HEK293 (cell line): Measurements from ENCODE around the gene HES1.

Experiments used
- CTCF ChIA-PET: fragments of 350-600 bp; formaldehyde crosslinking; extraction: SDS; loops from one replicate; lab custom pipeline; 2021; ENCODE audit warnings: antibody characterized with exemption; lab: Yijun Ruan, JAX
- POLR2A ChIA-PET: fragments of 300-600 bp; formaldehyde crosslinking; extraction: SDS; loops from one replicate; lab custom pipeline; 2020; ENCODE audit warnings: antibody characterized with exemption, inconsistent platforms; lab: Yijun Ruan, JAX
- H3K27ac ChIP-seq: fragments of 200-500 bp; sonication (Bioruptor generic); 2 replicates; pipeline ENCODE4 v1.5.1; 2014; ENCODE audit warnings: low read depth, low read length, control low read depth, inconsistent platforms; ENCODE audit errors: extremely low read depth
- H3K36me3 ChIP-seq, 2 experiments: fragments of 200-500 bp in 1 of 2; sonication (Bioruptor generic) in 1 of 2; 1 replicate in 1 of 2; 2 replicates in 1 of 2; pipeline ENCODE4 v1.5.1; 2014 to 2017; ENCODE audit warnings: inconsistent platforms in 2 of 2, low read length in 2 of 2; ENCODE audit not compliant: control insufficient read depth in 2 of 2, insufficient read depth in 1 of 2
- H3K4me1 ChIP-seq: fragments of 200-500 bp; sonication (Bioruptor generic); 2 replicates; pipeline ENCODE4 v1.5.1; 2014; ENCODE audit warnings: mild to moderate bottlenecking, low read length, inconsistent platforms; ENCODE audit not compliant: control insufficient read depth, insufficient read depth
- H3K4me3 ChIP-seq: 2 replicates; pipeline ENCODE4 v1.5.1; 2011; ENCODE audit warnings: low read depth, mild to moderate bottlenecking, control low read depth, low read length, moderate library complexity
- H3K9me3 ChIP-seq: fragments of 200-500 bp; sonication (Bioruptor generic); 2 replicates; pipeline ENCODE4 v1.5.1; 2014; ENCODE audit warnings: low read depth, low read length, inconsistent platforms; ENCODE audit not compliant: control insufficient read depth, insufficient read depth
- BCL11A ChIP-seq: fragments of 450-650 bp; formaldehyde crosslinking; IDR thresholded peaks from 2 replicates; pipeline ENCODE4 v1.5.1; 2016; ENCODE audit warnings: low read depth, missing biosample characterization, missing genetic modification characterization
- EGR2 ChIP-seq: fragments of 450-650 bp; formaldehyde crosslinking; IDR thresholded peaks from 2 replicates; pipeline ENCODE4 v1.5.1; 2016; ENCODE audit warnings: low read depth, missing biosample characterization, missing genetic modification characterization
- GLIS1 ChIP-seq: fragments of 450-650 bp; formaldehyde crosslinking; IDR thresholded peaks from 2 replicates; pipeline ENCODE4 v1.5.1; 2016; ENCODE audit warnings: missing biosample characterization, missing genetic modification characterization
- GLIS2 ChIP-seq: fragments of 450-650 bp; formaldehyde crosslinking; IDR thresholded peaks from 2 replicates; pipeline ENCODE4 v1.5.1; 2016; ENCODE audit warnings: missing biosample characterization, missing genetic modification characterization
- HOXD13 ChIP-seq: sonication (generic); formaldehyde crosslinking; IDR thresholded peaks from 2 replicates; pipeline ENCODE4 v1.8.0; 2022; ENCODE audit warnings: missing genetic modification reagents, borderline replicate concordance
- IKZF3 ChIP-seq: fragments of 450-650 bp; IDR thresholded peaks from 2 replicates; pipeline ENCODE4 v1.5.0; 2018; ENCODE audit warnings: missing biosample characterization, mild to moderate bottlenecking, missing genetic modification characterization, moderate library complexity
- KLF9 ChIP-seq: fragments of 450-650 bp; formaldehyde crosslinking; IDR thresholded peaks from 2 replicates; pipeline ENCODE4 v1.5.1; 2016; ENCODE audit warnings: missing biosample characterization, missing genetic modification characterization, low read depth
- OVOL3 ChIP-seq: fragments of 450-650 bp; formaldehyde crosslinking; IDR thresholded peaks from 2 replicates; pipeline ENCODE4 v1.5.1; 2016; ENCODE audit warnings: missing biosample characterization, missing genetic modification characterization
- REST ChIP-seq: fragments of 450-650 bp; formaldehyde crosslinking; IDR thresholded peaks from 2 replicates; pipeline ENCODE4 v1.5.1; 2016; ENCODE audit warnings: missing biosample characterization, missing genetic modification characterization
- SP2 ChIP-seq: fragments of 450-650 bp; formaldehyde crosslinking; IDR thresholded peaks from 2 replicates; pipeline ENCODE4 v1.5.1; 2016; ENCODE audit warnings: missing biosample characterization, missing genetic modification characterization
- SP7 ChIP-seq: fragments of 450-650 bp; formaldehyde crosslinking; IDR thresholded peaks from 2 replicates; pipeline ENCODE4 v1.5.1; 2016; ENCODE audit warnings: missing biosample characterization, missing genetic modification characterization
- YY1 ChIP-seq: fragments of 450-650 bp; formaldehyde crosslinking; IDR thresholded peaks from 2 replicates; pipeline ENCODE4 v1.5.1; 2018; ENCODE audit warnings: missing biosample characterization, missing genetic modification characterization
- ZBTB8A ChIP-seq: fragments of 450-650 bp; formaldehyde crosslinking; IDR thresholded peaks from 2 replicates; pipeline ENCODE4 v1.5.1; 2016; ENCODE audit warnings: missing biosample characterization, missing genetic modification characterization
- ZEB2 ChIP-seq: fragments of 450-650 bp; formaldehyde crosslinking; IDR thresholded peaks from 2 replicates; pipeline ENCODE4 v1.5.1; 2016; ENCODE audit warnings: missing biosample characterization, missing genetic modification characterization
- ZIC2 ChIP-seq: fragments of 450-650 bp; formaldehyde crosslinking; IDR thresholded peaks from 2 replicates; pipeline ENCODE4 v1.5.1; 2016; ENCODE audit warnings: missing biosample characterization, missing genetic modification characterization
- ZNF10 ChIP-seq: fragments of 450-650 bp; formaldehyde crosslinking; IDR thresholded peaks from 2 replicates; pipeline ENCODE4 v1.5.1; 2017; ENCODE audit warnings: missing biosample characterization, missing genetic modification characterization
- ZNF146 ChIP-seq: fragments of 450-650 bp; formaldehyde crosslinking; IDR thresholded peaks from 2 replicates; pipeline ENCODE4 v1.5.1; 2016; ENCODE audit warnings: missing biosample characterization, missing genetic modification characterization
- ZNF174 ChIP-seq: fragments of 450-650 bp; formaldehyde crosslinking; IDR thresholded peaks from 2 replicates; pipeline ENCODE4 v1.5.0; 2017; ENCODE audit warnings: missing biosample characterization, mild to moderate bottlenecking, missing genetic modification characterization
- ZNF2 ChIP-seq: fragments of 450-650 bp; formaldehyde crosslinking; IDR thresholded peaks from 2 replicates; pipeline ENCODE4 v1.5.1; 2016; ENCODE audit warnings: missing biosample characterization, missing genetic modification characterization
- ZNF24 ChIP-seq: fragments of 450-650 bp; formaldehyde crosslinking; IDR thresholded peaks from 2 replicates; pipeline ENCODE4 v1.5.1; 2016; ENCODE audit warnings: missing biosample characterization, missing genetic modification characterization
- ZNF274 ChIP-seq, 2 experiments: fragments of 200-500 bp in 1 of 2; fragments of 450-650 bp in 1 of 2; sonication (Bioruptor generic) in 1 of 2; formaldehyde crosslinking in 1 of 2; IDR thresholded peaks; 2 replicates each; pipeline versions ENCODE4 v1.5.1 to v1.6.1; 2014 to 2016; ENCODE audit warnings: borderline replicate concordance in 1 of 2, inconsistent platforms in 1 of 2, low read length in 1 of 2, missing biosample characterization in 1 of 2, missing genetic modification characterization in 1 of 2
- ZNF335 ChIP-seq: fragments of 450-650 bp; formaldehyde crosslinking; conservative IDR thresholded peaks from 2 replicates; pipeline ENCODE4 v1.5.1; 2016; ENCODE audit warnings: missing biosample characterization, missing genetic modification characterization
- ZNF366 ChIP-seq: fragments of 450-650 bp; formaldehyde crosslinking; conservative IDR thresholded peaks from 2 replicates; pipeline ENCODE4 v1.5.1; 2016; ENCODE audit warnings: missing biosample characterization, missing genetic modification characterization
- ZNF394 ChIP-seq: fragments of 450-650 bp; formaldehyde crosslinking; IDR thresholded peaks from 2 replicates; pipeline ENCODE4 v1.5.1; 2016; ENCODE audit warnings: missing biosample characterization, missing genetic modification characterization, mild to moderate bottlenecking, moderate library complexity, borderline replicate concordance
- ZNF404 ChIP-seq: fragments of 450-650 bp; formaldehyde crosslinking; IDR thresholded peaks from 2 replicates; pipeline ENCODE4 v1.5.1; 2017; ENCODE audit warnings: missing biosample characterization, missing genetic modification characterization
- ZNF426 ChIP-seq: fragments of 450-650 bp; formaldehyde crosslinking; IDR thresholded peaks from 2 replicates; pipeline ENCODE4 v1.5.1; 2017; ENCODE audit warnings: missing biosample characterization, missing genetic modification characterization, mild to moderate bottlenecking, inconsistent platforms, moderate library complexity
- ZNF521 ChIP-seq: fragments of 450-650 bp; formaldehyde crosslinking; IDR thresholded peaks from 2 replicates; pipeline ENCODE4 v1.5.1; 2017; ENCODE audit warnings: missing biosample characterization, mild to moderate bottlenecking, missing genetic modification characterization
- ZNF558 ChIP-seq: fragments of 450-650 bp; formaldehyde crosslinking; IDR thresholded peaks from 2 replicates; pipeline ENCODE4 v1.5.1; 2016; ENCODE audit warnings: missing biosample characterization, missing genetic modification characterization
- ZNF560 ChIP-seq: fragments of 450-650 bp; formaldehyde crosslinking; IDR thresholded peaks from 2 replicates; pipeline ENCODE4 v1.5.1; 2017; ENCODE audit warnings: missing biosample characterization, missing genetic modification characterization, borderline replicate concordance
- ZNF629 ChIP-seq: fragments of 450-650 bp; formaldehyde crosslinking; IDR thresholded peaks from 2 replicates; pipeline ENCODE4 v1.5.1; 2017; ENCODE audit warnings: missing biosample characterization, missing genetic modification characterization
- ZNF76 ChIP-seq: fragments of 450-650 bp; formaldehyde crosslinking; IDR thresholded peaks from 2 replicates; pipeline ENCODE4; 2016; ENCODE audit warnings: low read depth, missing biosample characterization, missing genetic modification characterization, borderline replicate concordance
- TF ChIP-seq, protein P1 (sequence below): fragments of 450-650 bp; formaldehyde crosslinking; IDR thresholded peaks from 2 replicates; pipeline ENCODE4 v1.5.1; 2016; ENCODE audit warnings: missing biosample characterization, missing genetic modification characterization
- TF ChIP-seq, protein P2 (sequence below): fragments of 450-650 bp; formaldehyde crosslinking; IDR thresholded peaks from 2 replicates; pipeline ENCODE4 v1.5.1; 2016; ENCODE audit warnings: missing biosample characterization, missing genetic modification characterization

HES1 gene

DNA sequence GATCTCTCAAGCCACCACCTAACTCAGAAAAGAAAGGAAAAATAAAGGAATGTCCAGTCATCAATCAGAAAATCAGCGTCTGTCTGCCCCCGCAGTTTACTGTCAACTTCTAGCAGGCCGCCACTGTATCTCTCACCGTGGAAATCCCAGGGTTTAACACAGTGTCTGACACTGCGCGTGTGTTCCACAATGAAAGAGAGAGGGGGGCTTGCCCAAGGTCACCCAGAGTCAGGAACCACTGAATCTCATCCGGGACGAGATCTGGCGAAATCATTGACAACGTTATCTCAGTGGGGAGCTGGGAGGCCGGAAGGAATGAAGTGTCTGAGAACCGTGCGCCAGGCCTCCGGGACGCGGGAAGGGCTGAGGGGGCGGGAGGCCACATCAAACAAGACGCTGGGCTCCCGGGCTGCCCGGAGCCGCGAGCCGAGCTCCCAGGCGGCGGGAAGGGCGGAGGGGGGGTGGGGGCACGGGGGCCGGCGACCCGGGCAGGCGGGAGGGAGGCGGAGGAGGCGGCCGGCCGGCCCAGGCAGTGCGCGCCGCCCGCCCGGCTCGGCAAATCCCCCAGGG, 2.2 kb upstream of the HES1 start:
- H3K36me3 ChIP-seq, result peaks cover 5 to 22% of the 10 kb centered on the region in 2 experiments; a peak in 2 of 3 replicates
- H3K9me3 ChIP-seq, result no peaks in the 10 kb centered on the region
- CTCF ChIA-PET, result interaction anchor here (1.0 to 5.1 kb wide), 2 partner anchors 183 to 352 kb away, joined by 3 to 21 read pairs; no protein-coding TSS in a partner anchor
- POLR2A ChIA-PET, result interaction anchor here (0.6 to 9.5 kb wide), 7 partner anchors 63 to 352 kb away, joined by 3 to 145 read pairs (median 14); no protein-coding TSS in a partner anchor
- peak overlapping the region; percentile 98 for H3K27ac ChIP-seq
- peaks cover 12% of the 10 kb centered on the region for H3K4me1 ChIP-seq
- peak overlapping the region; percentile 30 for H3K4me3 ChIP-seq
- TF ChIP-seq, protein P1, sequence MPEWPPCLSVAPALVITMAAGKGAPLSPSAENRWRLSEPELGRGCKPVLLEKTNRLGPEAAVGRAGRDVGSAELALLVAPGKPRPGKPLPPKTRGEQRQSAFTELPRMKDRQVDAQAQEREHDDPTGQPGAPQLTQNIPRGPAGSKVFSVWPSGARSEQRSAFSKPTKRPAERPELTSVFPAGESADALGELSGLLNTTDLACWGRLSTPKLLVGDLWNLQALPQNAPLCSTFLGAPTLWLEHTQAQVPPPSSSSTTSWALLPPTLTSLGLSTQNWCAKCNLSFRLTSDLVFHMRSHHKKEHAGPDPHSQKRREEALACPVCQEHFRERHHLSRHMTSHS (tag by site-specific recombination), result no peak
- no peak for TF ChIP-seq ZNF146
- 0 out of 2 replicates have a peak, but pooled peaks have one; percentile 6 for TF ChIP-seq ZNF394 (tag by site-specific recombination)
- peak; percentile 74 for TF ChIP-seq SP7
- 0 out of 2 replicates have a peak, but pooled peaks have one; percentile 10 for TF ChIP-seq ZNF335
- TF ChIP-seq IKZF3 (tag by site-specific recombination), result peak; percentile 53; the same call in 1 of the 2 replicates
- TF ChIP-seq GLIS1, result peak; percentile 70
- TF ChIP-seq, protein P2, sequence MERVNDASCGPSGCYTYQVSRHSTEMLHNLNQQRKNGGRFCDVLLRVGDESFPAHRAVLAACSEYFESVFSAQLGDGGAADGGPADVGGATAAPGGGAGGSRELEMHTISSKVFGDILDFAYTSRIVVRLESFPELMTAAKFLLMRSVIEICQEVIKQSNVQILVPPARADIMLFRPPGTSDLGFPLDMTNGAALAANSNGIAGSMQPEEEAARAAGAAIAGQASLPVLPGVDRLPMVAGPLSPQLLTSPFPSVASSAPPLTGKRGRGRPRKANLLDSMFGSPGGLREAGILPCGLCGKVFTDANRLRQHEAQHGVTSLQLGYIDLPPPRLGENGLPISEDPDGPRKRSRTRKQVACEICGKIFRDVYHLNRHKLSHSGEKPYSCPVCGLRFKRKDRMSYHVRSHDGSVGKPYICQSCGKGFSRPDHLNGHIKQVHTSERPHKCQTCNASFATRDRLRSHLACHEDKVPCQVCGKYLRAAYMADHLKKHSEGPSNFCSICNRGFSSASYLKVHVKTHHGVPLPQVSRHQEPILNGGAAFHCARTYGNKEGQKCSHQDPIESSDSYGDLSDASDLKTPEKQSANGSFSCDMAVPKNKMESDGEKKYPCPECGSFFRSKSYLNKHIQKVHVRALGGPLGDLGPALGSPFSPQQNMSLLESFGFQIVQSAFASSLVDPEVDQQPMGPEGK (tag by site-specific recombination), result peak; percentile 21
- TF ChIP-seq BCL11A (tag by site-specific recombination), result no peak
- peak; percentile 59 for TF ChIP-seq ZNF366 (tag by site-specific recombination)
- TF ChIP-seq ZNF24 (tag by site-specific recombination), result peak; percentile 65; the same call in 1 of the 2 replicates
- 0 out of 2 replicates have a peak, but pooled peaks have one; percentile 3 for TF ChIP-seq YY1 (tag by site-specific recombination)
- TF ChIP-seq GLIS2 (tag by site-specific recombination), result peak; percentile 48
- 0 out of 2 replicates have a peak, but pooled peaks have one; percentile 20 for TF ChIP-seq KLF9 (tag by site-specific recombination)
- TF ChIP-seq ZBTB8A, result peak; percentile 54
- no peak for TF ChIP-seq OVOL3 (tag by site-specific recombination)
- TF ChIP-seq ZNF426, result no peak
- TF ChIP-seq ZNF2 (tag by site-specific recombination), result peak; percentile 49; the same call in 1 of the 2 replicates
- TF ChIP-seq ZNF560, result no peak
- peak; percentile 69 for TF ChIP-seq ZEB2 (tag by site-specific recombination)
- 0 out of 2 replicates have a peak, but pooled peaks have one; percentile 21 for TF ChIP-seq ZNF76
- no peak for TF ChIP-seq ZNF274 (IDR thresholded peaks at IDR 0.05; ENCODE audit: low read length)
- no peak for TF ChIP-seq ZNF274 (tag by site-specific recombination; IDR thresholded peaks at IDR 0.05; ENCODE audit: borderline replicate concordance)
- TF ChIP-seq ZNF404 (tag by site-specific recombination), result no peak
- TF ChIP-seq ZNF558, result peak; percentile 32; the same call in 1 of the 2 replicates
- no peak for TF ChIP-seq ZNF521
- TF ChIP-seq HOXD13 (CRISPR knock-in tag), result no peak
- peak; percentile 81 for TF ChIP-seq ZIC2 (tag by site-specific recombination)
- 0 out of 2 replicates have a peak, but pooled peaks have one; percentile 42 for TF ChIP-seq EGR2 (tag by site-specific recombination)
- no peak for TF ChIP-seq ZNF174 (tag by site-specific recombination)
- peak; percentile 57 for TF ChIP-seq ZNF629 (tag by site-specific recombination)
- TF ChIP-seq ZNF10 (tag by site-specific recombination), result no peak
- 0 out of 2 replicates have a peak, but pooled peaks have one; percentile 16 for TF ChIP-seq REST (tag by site-specific recombination)
- peak; percentile 21; the same call in 1 of the 2 replicates for TF ChIP-seq SP2 (tag by site-specific recombination)
